ENCODE data around the gene DYNC1LI1.
A peak's percentile ranks its signal among the peaks of the same experiment; 100 is the strongest.
"Not testable (repeated sequence)": the region's sequence is repeated elsewhere in the genome, so short reads cannot be mapped to it uniquely, and the experiment has no call there.

Gene DYNC1LI1

GRCh38 chr3:32531010-32531647, 39.5 kb downstream of the DYNC1LI1 start:
- peak; percentile 41 for DNase-seq (ENCODE audit: low spot score)

DNA sequence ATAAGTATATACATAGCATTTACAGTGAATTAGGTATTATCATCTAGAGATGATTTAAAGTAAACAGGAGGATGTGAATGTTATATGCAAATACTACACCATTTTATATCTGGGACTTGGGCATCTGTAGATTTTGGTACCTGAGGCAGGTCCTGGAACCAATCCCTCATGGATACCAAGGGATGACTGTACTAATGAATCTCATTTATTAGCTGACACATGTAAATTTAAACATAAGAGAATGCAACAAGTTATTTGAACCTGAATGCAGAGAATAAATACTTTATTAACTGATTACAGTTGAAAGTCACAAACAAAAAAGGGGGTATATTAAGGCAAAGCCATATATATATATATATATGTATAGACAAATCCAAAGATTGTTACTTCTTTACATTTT, 44.9 kb downstream of the DYNC1LI1 start:
- no peak for DNase-seq (ENCODE audit: low spot score)

DNA sequence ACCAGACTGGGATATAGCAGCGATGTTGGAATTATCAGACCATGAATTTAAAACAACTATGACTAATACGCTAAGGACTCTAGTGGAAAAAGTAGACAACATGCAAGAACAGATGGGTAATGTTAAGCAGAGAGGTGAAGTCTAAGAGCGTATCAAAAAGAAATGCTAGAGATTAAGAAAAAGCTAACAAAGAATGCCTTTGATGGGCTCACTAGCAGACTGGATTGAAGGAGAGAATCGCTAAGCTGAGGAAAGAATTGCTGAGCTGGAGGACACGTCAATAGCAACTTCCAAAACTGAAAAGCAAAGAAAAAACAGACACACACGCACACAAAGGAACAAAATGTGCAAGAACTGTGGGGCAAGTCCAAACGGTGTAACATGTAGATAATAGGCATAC, 48.0 kb downstream of the DYNC1LI1 start:
- DNase-seq (ENCODE audit: low spot score): no peak

DNA sequence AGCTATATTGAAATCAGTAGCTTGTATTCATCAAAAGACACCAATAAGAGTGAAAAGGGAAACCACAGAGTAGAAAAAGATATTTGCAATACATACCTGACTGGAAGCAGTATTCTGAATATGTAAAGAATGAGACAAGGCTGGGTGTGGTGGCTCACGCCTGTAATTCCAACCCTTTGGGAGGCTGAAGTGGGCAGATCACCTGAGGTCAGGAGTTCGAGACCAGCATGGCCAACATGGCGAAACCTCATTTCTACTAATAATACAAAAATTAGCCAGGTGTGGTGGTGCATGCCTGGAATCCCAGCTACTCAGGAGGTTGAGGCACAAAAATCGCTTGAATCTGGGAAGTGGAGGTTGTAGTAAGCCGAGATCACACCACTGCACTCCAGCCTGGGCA, 51.7 kb downstream of the DYNC1LI1 start:
- DNase-seq (ENCODE audit: low spot score): not testable (repeated sequence)

GRCh38 chr3:32516751-32517150, 53.9 kb downstream of the DYNC1LI1 start:
- DNase-seq (ENCODE audit: low spot score): not testable (repeated sequence)

DNA sequence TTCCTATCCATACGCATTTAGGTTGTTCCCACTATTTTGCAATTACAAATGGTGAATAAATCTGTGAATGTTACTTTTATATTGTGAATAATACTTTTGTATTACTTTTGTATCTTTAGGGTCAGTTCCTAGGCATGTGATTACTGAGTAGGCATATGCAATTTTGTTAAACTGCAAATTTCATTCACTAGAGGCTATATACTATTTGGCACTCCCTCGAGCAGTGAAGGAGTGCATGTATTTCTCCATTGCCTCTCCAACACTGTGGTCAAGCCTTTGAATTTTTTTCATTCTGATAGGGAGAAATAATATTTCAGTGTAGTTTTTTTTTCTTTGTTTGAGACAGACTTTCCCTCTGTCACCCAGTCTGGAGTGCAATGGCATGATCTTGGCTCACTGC, 59.7 kb downstream of the DYNC1LI1 start:
- DNase-seq (ENCODE audit: low spot score): no peak

GRCh38 chr3:32510075-32510724, 60.5 kb downstream of the DYNC1LI1 start:
- DNase-seq (ENCODE audit: low spot score): peak; percentile 62

- no peak for DNase-seq (ENCODE audit: low spot score)
These were observed 61.9 kb downstream of the DYNC1LI1 start for GRCh38 chr3:32508711-32509110.

- DNase-seq (ENCODE audit: low spot score): no peak
These were observed 64.2 kb downstream of the DYNC1LI1 start for GRCh38 chr3:32506466-32506865.

DNA sequence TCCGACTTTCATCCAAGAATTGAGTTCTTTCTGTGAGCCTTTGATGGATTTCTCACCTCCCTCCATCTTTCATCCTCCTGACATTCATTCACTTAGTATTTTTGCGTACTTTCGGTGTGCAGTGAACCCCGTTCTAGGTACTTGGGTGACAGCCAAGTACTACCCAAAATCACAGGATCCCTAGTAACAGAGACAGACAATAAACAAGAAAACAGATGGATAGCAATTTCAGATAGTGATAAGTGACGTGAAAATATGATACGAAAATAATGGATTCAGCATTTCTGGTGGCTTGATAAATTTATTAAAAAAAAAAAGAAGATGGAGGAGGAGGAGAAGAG, 67.7 kb downstream of the DYNC1LI1 start:
- no peak for DNase-seq (ENCODE audit: low spot score)

DNA sequence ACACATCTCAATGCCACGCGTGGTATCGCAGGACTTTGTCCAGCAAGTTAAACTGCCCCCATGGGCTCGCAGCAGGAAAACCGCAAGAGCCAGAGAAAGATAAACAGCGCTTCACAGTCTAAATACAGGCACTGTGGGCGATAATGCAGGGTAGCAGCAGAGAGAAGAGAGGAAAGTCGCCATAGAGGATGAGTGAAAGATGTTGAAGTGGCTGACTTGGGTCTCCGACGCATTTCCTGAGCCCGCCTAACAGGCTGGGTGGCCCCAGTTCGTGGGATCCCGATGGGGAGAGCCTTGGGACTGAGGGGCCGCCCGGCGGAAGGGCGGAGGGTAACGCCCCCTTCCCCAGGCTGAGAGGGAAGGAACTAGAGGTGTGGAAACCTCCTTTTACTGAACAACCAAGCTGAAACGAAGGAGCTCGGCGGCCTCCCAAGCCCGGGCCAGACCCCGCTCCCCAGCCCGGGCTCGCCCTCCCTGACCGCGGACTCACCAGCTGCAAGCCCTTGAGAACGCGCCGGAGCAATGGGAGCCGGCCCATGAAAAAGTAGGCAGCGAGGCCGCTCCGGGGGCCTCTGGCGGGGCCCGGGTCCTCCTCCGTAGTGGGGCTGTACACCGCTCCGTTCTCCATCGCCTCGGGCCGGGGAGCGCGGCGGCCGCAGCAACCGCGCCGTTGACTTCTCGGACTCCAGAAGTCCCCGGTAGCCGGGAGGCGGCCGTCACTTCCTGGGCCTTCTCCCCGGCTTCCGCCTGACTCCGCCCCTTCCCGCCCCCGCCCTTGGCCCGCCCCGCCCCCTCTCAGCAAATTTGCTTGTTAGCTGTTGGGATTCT, 68.3 kb downstream of the DYNC1LI1 start, which contains the start of gene CMTM6:
Gene CMTM6 (minus strand): TSS at position 735 of the 828 bp plus-strand sequence. CDS start 107 bp downstream, at position 628.
- peak; percentile 67 for DNase-seq (ENCODE audit: low spot score)

GRCh38 chr3:32501783-32502117, 68.9 kb downstream of the DYNC1LI1 start:
- no peak for DNase-seq (ENCODE audit: low spot score)

- DNase-seq (ENCODE audit: low spot score): no peak
These were observed 69.5 kb downstream of the DYNC1LI1 start for GRCh38 chr3:32500880-32501782.

DNA sequence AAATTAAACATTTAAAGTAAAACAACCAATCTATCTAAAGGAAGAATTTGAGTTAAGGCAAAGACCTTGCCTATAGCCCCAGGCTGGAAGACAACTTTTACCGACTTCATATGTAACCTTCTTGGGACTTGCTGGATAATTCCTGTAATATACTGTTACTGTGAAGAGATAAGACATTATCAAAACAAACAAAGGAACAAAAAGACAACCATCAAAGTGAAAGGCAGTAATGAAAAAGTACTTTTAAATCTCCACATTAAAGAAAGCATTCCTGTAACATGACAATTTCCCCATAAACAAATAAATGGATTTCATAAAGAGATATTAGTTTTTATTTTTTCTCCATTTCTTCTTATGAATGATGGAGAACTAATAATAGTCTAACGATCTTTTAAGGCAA, 70.4 kb downstream of the DYNC1LI1 start:
- DNase-seq (ENCODE audit: low spot score): no peak

- DNase-seq (ENCODE audit: low spot score): no peak
These were observed 71.1 kb downstream of the DYNC1LI1 start for GRCh38 chr3:32499585-32499984.

GRCh38 chr3:32498992-32499391, 71.7 kb downstream of the DYNC1LI1 start:
- no peak for DNase-seq (ENCODE audit: low spot score)

GRCh38 chr3:32498252-32498651, 72.4 kb downstream of the DYNC1LI1 start:
- no peak for DNase-seq (ENCODE audit: low spot score)

GRCh38 chr3:32495609-32496008, 75.0 kb downstream of the DYNC1LI1 start:
- no peak for DNase-seq (ENCODE audit: low spot score)

- no peak for DNase-seq (ENCODE audit: low spot score)
These were observed 75.6 kb downstream of the DYNC1LI1 start for GRCh38 chr3:32495085-32495484.

- no peak for DNase-seq (ENCODE audit: low spot score)
These were observed 76.9 kb downstream of the DYNC1LI1 start for GRCh38 chr3:32493437-32494414.
